DOHH2 (cell line): ENCODE data around the gene NBDY.
"Not testable (repeated sequence)": the region's sequence is repeated elsewhere in the genome, so short reads cannot be mapped to it uniquely, and the experiment has no call there.

Experiments used
- H3F3A ChIP-seq: fragments of 200-600 bp; sonication (generic), shearing (Covaris generic); 2 replicates; pipeline ENCODE4 v1.6.0; 2016; ENCODE audit warnings: antibody characterized with exemption, mild to moderate bottlenecking; ENCODE audit not compliant: control insufficient read depth, insufficient read depth
- H3K27ac ChIP-seq: fragments of 200-600 bp; sonication (generic); 2 replicates; pipeline ENCODE4 v1.5.1; 2014; ENCODE audit warnings: low read depth, mild to moderate bottlenecking, low read length, moderate library complexity
- H3K27me3 ChIP-seq: fragments of 200-600 bp; sonication (generic); 2 replicates; pipeline ENCODE4 v1.6.1; 2014; ENCODE audit warnings: mild to moderate bottlenecking, low read length, mixed read lengths; ENCODE audit not compliant: control insufficient read depth
- H3K36me3 ChIP-seq: fragments of 200-600 bp; sonication (generic); 2 replicates; pipeline ENCODE4 v1.6.1; 2014; ENCODE audit warnings: mild to moderate bottlenecking, low read length, moderate library complexity, mixed read lengths; ENCODE audit not compliant: control insufficient read depth
- H3K4me1 ChIP-seq: fragments of 200-600 bp; sonication (generic); 2 replicates; pipeline ENCODE4 v1.6.1; 2014; ENCODE audit warnings: mild to moderate bottlenecking, low read length, mixed read lengths; ENCODE audit not compliant: control insufficient read depth
- H3K4me2 ChIP-seq: fragments of 200-600 bp; sonication (generic); 2 replicates; pipeline ENCODE4 v1.6.0; 2014; ENCODE audit warnings: mild to moderate bottlenecking, low read length, moderate library complexity
- H3K4me3 ChIP-seq: fragments of 200-600 bp; sonication (generic); 2 replicates; pipeline ENCODE4 v1.5.1; 2014; ENCODE audit warnings: mild to moderate bottlenecking, low read length, mixed read lengths
- H3K79me2 ChIP-seq: fragments of 200-600 bp; sonication (generic); 2 replicates; pipeline ENCODE4 v1.6.1; 2014; ENCODE audit warnings: mild to moderate bottlenecking, low read length, mixed read lengths; ENCODE audit not compliant: control insufficient read depth
- H3K9me2 ChIP-seq: fragments of 200-600 bp; sonication (generic); replicated peaks from 2 replicates; pipeline ENCODE4 v1.6.1; 2014; ENCODE audit warnings: mild to moderate bottlenecking, low read length, mixed read lengths; ENCODE audit not compliant: control insufficient read depth
- H3K9me3 ChIP-seq: fragments of 200-600 bp; sonication (generic); 2 replicates; pipeline ENCODE4 v1.6.1; 2014; ENCODE audit warnings: antibody characterized with exemption, low read length, mixed read lengths; ENCODE audit not compliant: control insufficient read depth, insufficient read depth
- H4K20me1 ChIP-seq: fragments of 200-600 bp; sonication (generic); 2 replicates; pipeline ENCODE4 v1.6.0; 2014; ENCODE audit warnings: low read depth, mild to moderate bottlenecking, antibody characterized with exemption, low read length, moderate library complexity; ENCODE audit not compliant: control insufficient read depth, insufficient read depth
- CTCF ChIP-seq: fragments of 200-600 bp; sonication (generic); IDR thresholded peaks from one replicate; pipeline ENCODE4 v1.5.1; 2014; ENCODE audit warnings: antibody characterized with exemption, mild to moderate bottlenecking, low read depth, low read length; ENCODE audit not compliant: poor library complexity, severe bottlenecking
- EZH2phosphoT487 ChIP-seq: fragments of 200-600 bp; sonication (generic); IDR thresholded peaks from 2 replicates; pipeline ENCODE4 v1.6.1; 2017; ENCODE audit warnings: borderline replicate concordance, mild to moderate bottlenecking, antibody characterized with exemption, low read length, moderate library complexity, mixed read lengths

NBDY gene

DNA sequence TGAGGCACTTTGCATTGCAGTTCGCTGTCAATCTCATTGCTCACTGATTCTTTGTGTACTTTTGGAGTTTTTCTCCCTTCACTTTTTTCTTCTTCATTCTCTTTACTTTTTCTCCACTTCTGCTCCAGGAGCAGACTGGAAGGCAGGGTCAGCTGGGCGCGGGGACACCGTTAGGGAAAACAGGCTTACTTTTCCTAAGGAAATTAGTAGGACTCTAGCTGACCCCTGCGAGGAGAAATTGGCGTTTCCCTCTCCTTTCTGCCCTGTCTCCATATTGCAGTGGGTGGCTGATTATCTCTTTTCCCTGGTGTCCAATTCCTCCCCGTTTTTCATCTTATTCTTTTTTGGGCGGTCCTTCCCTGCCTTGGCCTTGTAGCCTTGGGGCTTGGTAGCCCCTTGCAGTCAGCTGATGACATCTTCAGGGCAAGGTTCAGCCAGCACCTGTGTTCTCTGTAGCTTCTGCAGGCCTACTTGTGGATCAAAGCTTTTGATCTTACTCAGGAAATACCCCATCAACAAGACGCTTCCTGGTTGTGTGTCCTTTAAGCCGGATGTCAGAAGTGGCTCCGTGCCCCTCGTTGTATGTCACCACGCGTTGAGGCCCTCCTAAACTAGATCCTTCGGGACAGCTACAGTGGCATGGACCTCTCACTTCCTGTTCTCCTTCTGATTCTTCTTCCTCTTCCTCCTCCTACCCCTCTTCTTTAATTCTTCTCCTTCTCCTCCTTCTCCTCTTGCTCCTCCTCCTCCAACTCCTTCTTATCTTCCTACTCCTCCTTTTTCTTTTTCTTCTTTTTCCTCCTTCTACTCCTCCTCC, 36.1 kb downstream of the NBDY start:
- Histone ChIP-seq H3K9me3 (no peaks in the 10 kb centered on the region), H3K9me2 (no peaks in the 10 kb centered on the region), H3K27me3 (no peaks in the 10 kb centered on the region), H3K4me1 (peaks cover 35% of the 10 kb centered on the region), H3K79me2 (no peaks in the 10 kb centered on the region), H4K20me1 (no peaks in the 10 kb centered on the region), H3K4me2 (peak overlapping the region; percentile 63), H3K27ac (peak overlapping the region; percentile 28), H3K36me3 (no peaks in the 10 kb centered on the region), H3K4me3 (peak overlapping the region; percentile 22; the same call in 1 of the 2 replicates), H3F3A (no peaks in the 10 kb centered on the region)
- TF ChIP-seq EZH2phosphoT487 (no peak), CTCF (no peak)

DNA sequence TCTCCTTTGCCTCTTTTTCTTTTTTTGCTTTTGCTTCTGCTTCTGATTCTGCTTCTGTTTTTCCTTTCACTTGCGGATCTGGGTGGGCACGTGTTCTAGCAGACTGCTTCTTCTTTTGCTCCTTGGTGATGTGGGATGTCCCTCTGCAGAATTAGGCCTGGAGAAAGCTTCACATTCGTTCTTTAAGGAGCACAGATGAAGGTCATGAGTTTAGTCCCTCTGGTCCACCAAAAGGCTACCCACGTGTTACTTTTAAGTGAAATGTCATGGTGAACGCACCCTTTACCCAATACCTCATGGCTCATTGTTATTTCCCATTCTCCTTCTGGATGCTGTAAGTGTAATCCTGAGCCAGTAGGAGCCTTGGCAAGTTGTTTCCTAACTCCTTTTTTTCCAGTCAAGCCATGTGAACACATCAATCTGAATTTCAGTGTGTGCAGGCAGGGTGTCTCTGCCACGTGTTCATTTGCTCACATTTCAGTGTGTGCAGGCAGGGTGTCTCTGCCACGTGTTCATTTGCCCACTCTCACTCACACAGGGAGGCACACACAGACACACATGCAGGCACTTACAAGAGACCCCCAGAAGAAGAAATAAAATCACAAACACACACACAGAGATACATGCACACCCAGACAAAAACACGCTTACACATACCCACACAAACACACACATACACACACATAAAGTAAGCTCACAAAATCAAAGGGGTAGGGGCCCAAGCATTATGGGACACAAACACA, 36.9 kb downstream of the NBDY start:
- H3K4me3 ChIP-seq = no peak overlapping the region
- TF ChIP-seq EZH2phosphoT487 (no peak), CTCF (no peak)
- H4K20me1 ChIP-seq = no peaks in the 10 kb centered on the region
- no peaks in the 10 kb centered on the region for H3K9me3 ChIP-seq
- H3K27ac ChIP-seq = peak overlapping the region; percentile 28; the same call in 1 of the 2 replicates
- no peaks in the 10 kb centered on the region for H3K36me3 ChIP-seq
- H3K4me1 ChIP-seq = peaks cover 35% of the 10 kb centered on the region
- H3K9me2 ChIP-seq = no peaks in the 10 kb centered on the region
- H3K79me2 ChIP-seq = no peaks in the 10 kb centered on the region
- H3F3A ChIP-seq = no peaks in the 10 kb centered on the region
- no peak overlapping the region for H3K4me2 ChIP-seq
- H3K27me3 ChIP-seq = no peaks in the 10 kb centered on the region

- Histone ChIP-seq H3K9me3 (no peaks in the 10 kb centered on the region), H4K20me1 (no peaks in the 10 kb centered on the region), H3K9me2 (no peaks in the 10 kb centered on the region), H3K27me3 (no peaks in the 10 kb centered on the region), H3F3A (no peaks in the 10 kb centered on the region), H3K27ac (no peak overlapping the region), H3K4me2 (no peak overlapping the region), H3K4me1 (peaks cover 35% of the 10 kb centered on the region), H3K79me2 (no peaks in the 10 kb centered on the region), H3K4me3 (no peak overlapping the region), H3K36me3 (no peaks in the 10 kb centered on the region)
- TF ChIP-seq EZH2phosphoT487 (no peak), CTCF (no peak)
These were observed 37.7 kb downstream of the NBDY start for GRCh38 chrX:56766554-56767347.

DNA sequence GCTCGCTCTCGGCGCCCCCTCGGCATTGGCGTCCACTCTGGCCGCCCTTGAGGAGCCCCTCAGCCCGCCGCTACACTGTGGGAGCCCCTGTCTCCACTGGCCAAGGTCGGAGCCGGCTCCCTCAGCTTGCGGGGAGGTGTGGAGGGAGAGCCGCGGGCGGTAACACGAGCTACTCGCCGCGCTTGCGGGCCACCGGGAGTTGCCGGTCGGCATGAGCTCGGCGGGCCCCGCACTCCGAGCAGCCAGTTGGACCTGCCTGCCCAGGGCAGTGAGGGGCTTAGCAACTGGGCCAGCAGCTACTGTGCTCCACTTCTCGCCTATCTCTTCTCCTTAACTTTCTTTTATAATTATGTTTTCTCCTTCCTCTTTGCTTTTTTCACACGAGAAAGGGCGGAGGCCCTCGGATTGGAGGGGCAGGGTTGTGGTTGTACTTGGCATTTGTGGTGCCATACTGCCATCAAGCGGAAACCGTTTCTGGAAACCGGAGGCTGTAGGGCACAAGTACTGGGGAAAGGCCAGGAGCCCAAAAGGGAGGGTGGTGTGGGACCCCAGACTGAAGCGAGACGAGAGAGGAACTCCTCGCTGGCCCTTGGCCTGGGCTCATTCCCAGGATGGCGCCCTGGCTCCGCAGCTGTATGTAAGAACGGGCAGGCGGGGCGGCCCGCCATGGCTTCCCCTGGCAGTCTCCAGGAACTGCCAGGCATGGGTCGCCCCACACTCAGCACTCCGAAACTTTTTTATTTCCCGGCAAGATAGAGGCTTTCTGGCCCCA, 38.5 kb downstream of the NBDY start:
- not testable (repeated sequence) for H3K79me2 ChIP-seq, H3K9me2 ChIP-seq, H3K36me3 ChIP-seq, H3K4me2 ChIP-seq, H3K9me3 ChIP-seq, H3K27ac ChIP-seq, H3F3A ChIP-seq, H4K20me1 ChIP-seq, H3K27me3 ChIP-seq, H3K4me3 ChIP-seq
- peaks cover 29% of the 10 kb centered on the region for H3K4me1 ChIP-seq

GRCh38 chrX:56768120-56768660, 39.1 kb downstream of the NBDY start:
- not testable (repeated sequence) for H3K79me2 ChIP-seq, H3K9me2 ChIP-seq, H3K27ac ChIP-seq, H3K9me3 ChIP-seq, H3K4me2 ChIP-seq, H3F3A ChIP-seq, H4K20me1 ChIP-seq, H3K36me3 ChIP-seq, H3K4me3 ChIP-seq, H3K27me3 ChIP-seq
- peaks cover 26% of the 10 kb centered on the region for H3K4me1 ChIP-seq
